Mucosa of descending colon (tissue), 3 donors: ENCODE measurements around the gene BCL6. TPM values are rescaled to one million over a fixed set of nuclear protein-coding genes. Genes with fewer than 3 reads are reported as not detected.
A peak's percentile ranks its signal among the peaks of the same experiment; 100 is the strongest.
"Not testable (repeated sequence)": the region's sequence is repeated elsewhere in the genome, so short reads cannot be mapped to it uniquely, and the experiment has no call there.

Experiments used
- ATAC-seq: fragments of 200-7000 bp; cut with Tn5 transposase; one replicate; pipeline ENCODE4 v1.9.1; 2020; ENCODE audit warnings: mild to moderate bottlenecking, moderate library complexity
- DNase-seq, 3 donors: peaks; one replicate each; pipeline ENCODE4 v3.0.0-alpha.2; 2020
- H3K36me3 ChIP-seq: fragments of 200-600 bp; one replicate; pipeline ENCODE4 v1.8.0; 2021; ENCODE audit warnings: low read depth, mild to moderate bottlenecking
- H3K4me1 ChIP-seq: fragments of 200-600 bp; one replicate; pipeline ENCODE4 v1.8.0; 2021; ENCODE audit warnings: low read depth, mild to moderate bottlenecking
- H3K4me3 ChIP-seq: fragments of 200-600 bp; one replicate; pipeline ENCODE4 v1.8.0; 2021; ENCODE audit warnings: mild to moderate bottlenecking
- H3K9me3 ChIP-seq: fragments of 200-600 bp; one replicate; pipeline ENCODE4 v1.8.0; 2021; ENCODE audit warnings: mild to moderate bottlenecking
- CTCF ChIP-seq: fragments of 200-600 bp; IDR thresholded peaks from one replicate; pipeline ENCODE4 v1.8.0; 2022; ENCODE audit warnings: antibody characterized with exemption, mild to moderate bottlenecking
- intact Hi-C, 2 donors: fragments of 100-400 bp; cut with DNase I in 1 of 2; cut with micrococcal nuclease in 1 of 2; formaldehyde crosslinking; loops; one replicate each; pipeline versions ENCODE4 v1.11.0 to v1.11.1; 2022; cut with DNase I, micrococcal nuclease
- total RNA-seq, 3 donors: library from RNA; stranded (reverse); fragmentation: NEBNext Ultra II Directional in 2 of 3; extraction: Animal tissue kit (Norgen Biotek cat#: 25700) in 2 of 3; gene quantifications; one replicate each; pipeline versions ENCODE4 v1.2.1 to v1.2.4, GENCODE V29; 2021 to 2023
- donor health status: DM: no; HTN: no; CAD: no; lungs with moderate emphysema.
- donor health status: DM: no; HTN: no; CAD: no.
- donor health status: DM: no; HTN: yes; CAD: no.

The BCL6 gene
- total RNA-seq, 3 donors from 2014 or later, result 10.9 to 133 (median 23.8) TPM

GRCh38 chr3:187684444-187684843 lies 60.8 kb downstream of the BCL6 start:
- DNase-seq (no peak), ATAC-seq (no peak)
- no peak overlapping the region for H3K4me3 ChIP-seq
- peaks cover 8% of the 10 kb centered on the region for H3K9me3 ChIP-seq
- no peaks in the 10 kb centered on the region for H3K4me1 ChIP-seq
- no peaks in the 10 kb centered on the region for H3K36me3 ChIP-seq
- intact Hi-C loops, result loop anchor here in 1 of 2 donors (5.0 kb wide), 1 partner anchor 367 kb away; no protein-coding TSS in a partner anchor
- no peak for TF ChIP-seq CTCF

- H3K36me3 ChIP-seq, DNase-seq, H3K4me1 ChIP-seq, ATAC-seq, H3K4me3 ChIP-seq, H3K9me3 ChIP-seq: not testable (repeated sequence)
- intact Hi-C loops, result loop anchor here in 1 of 2 donors (5.0 kb wide), 1 partner anchor 364 kb away; no protein-coding TSS in a partner anchor
Observed at GRCh38 chr3:187681756-187682155, 63.5 kb downstream of the BCL6 start.

- Histone ChIP-seq H3K36me3 (no peaks in the 10 kb centered on the region), H3K4me3 (no peak overlapping the region), H3K9me3 (peaks cover 1% of the 10 kb centered on the region), H3K4me1 (no peaks in the 10 kb centered on the region)
- ATAC-seq, result peak; percentile 89
- intact Hi-C loops, result loop anchor here (1.0 to 5.0 kb wide), 3 partner anchors 361 to 458 kb away; no protein-coding TSS in a partner anchor
- peak; percentile 84 for TF ChIP-seq CTCF
- peak in 2 of 3 donors; percentile 81 to 83 for DNase-seq
Observed at GRCh38 chr3:187679638-187680396, 65.5 kb downstream of the BCL6 start.

- no peak for TF ChIP-seq CTCF
- Histone ChIP-seq H3K36me3 (no peaks in the 10 kb centered on the region), H3K9me3 (no peaks in the 10 kb centered on the region), H3K4me3 (no peak overlapping the region), H3K4me1 (no peaks in the 10 kb centered on the region)
- intact Hi-C loops, result loop anchor here in 1 of 2 donors (1.0 to 5.0 kb wide), 2 partner anchors 359 to 456 kb away; no protein-coding TSS in a partner anchor
- ATAC-seq (peak; percentile 59), DNase-seq (peak in 1 of 3 donors; percentile 46)
Observed at GRCh38 chr3:187678726-187679268, 66.5 kb downstream of the BCL6 start.

- ATAC-seq (no peak), DNase-seq (no peak)
- Histone ChIP-seq H3K4me1 (no peaks in the 10 kb centered on the region), H3K36me3 (no peaks in the 10 kb centered on the region), H3K4me3 (no peak overlapping the region), H3K9me3 (no peaks in the 10 kb centered on the region)
- no peak for TF ChIP-seq CTCF
- intact Hi-C loops, result loop anchor here in 1 of 2 donors (5.0 kb wide), 1 partner anchor 455 kb away; no protein-coding TSS in a partner anchor
Observed at GRCh38 chr3:187677604-187678003, 67.7 kb downstream of the BCL6 start.

GRCh38 chr3:187673012-187673411 lies 72.3 kb downstream of the BCL6 start:
- intact Hi-C loops, result no loop called here
- no peak for DNase-seq
- no peak for ATAC-seq
- H3K4me3 ChIP-seq, result no peak overlapping the region
- H3K36me3 ChIP-seq, result no peaks in the 10 kb centered on the region
- no peak for TF ChIP-seq CTCF
- no peaks in the 10 kb centered on the region for H3K4me1 ChIP-seq
- H3K9me3 ChIP-seq, result no peaks in the 10 kb centered on the region
